Trophoblast cell (in vitro differentiated cells and primary cell): ENCODE data around the gene RSBN1L.

Experiments
- DNase-seq, 2 donors: peaks; one replicate each; pipeline ENCODE4 v3.0.0-alpha.2; 2016
- H2AFZ ChIP-seq: 2 replicates; pipeline ENCODE4 v1.6.1; 2013; ENCODE audit warnings: low read length, moderate library complexity, mild to moderate bottlenecking; ENCODE audit not compliant: insufficient read depth, poor library complexity
- H2AK5ac ChIP-seq: 2 replicates; pipeline ENCODE4 v1.6.1; 2013; ENCODE audit warnings: mild to moderate bottlenecking, low read length
- H2BK120ac ChIP-seq: 2 replicates; pipeline ENCODE4 v1.6.1; 2013; ENCODE audit warnings: low read length, mild to moderate bottlenecking, moderate library complexity; ENCODE audit not compliant: insufficient read depth, poor library complexity
- H2BK12ac ChIP-seq: 2 replicates; pipeline ENCODE4 v1.6.1; 2013; ENCODE audit warnings: mild to moderate bottlenecking, low read length, moderate library complexity
- H2BK5ac ChIP-seq: 2 replicates; pipeline ENCODE4 v1.6.1; 2013; ENCODE audit warnings: low read length, low read depth, moderate library complexity, mild to moderate bottlenecking; ENCODE audit not compliant: poor library complexity
- H3K14ac ChIP-seq: 2 replicates; pipeline ENCODE4 v1.6.1; 2013; ENCODE audit warnings: mild to moderate bottlenecking, low read length
- H3K18ac ChIP-seq: 2 replicates; pipeline ENCODE4 v1.6.1; 2013; ENCODE audit warnings: mild to moderate bottlenecking, low read length
- H3K23ac ChIP-seq: 2 replicates; pipeline ENCODE4 v1.6.1; 2013; ENCODE audit warnings: low read length
- H3K27ac ChIP-seq: 2 replicates; pipeline ENCODE4 v1.5.1; 2013; ENCODE audit warnings: low read depth, mild to moderate bottlenecking, inconsistent platforms, low read length, moderate library complexity
- H3K27me3 ChIP-seq: 2 replicates; pipeline ENCODE4 v1.6.1; 2013; ENCODE audit warnings: inconsistent platforms, mild to moderate bottlenecking, low read length, moderate library complexity; ENCODE audit not compliant: insufficient read depth
- H3K36me3 ChIP-seq, 2 experiments: 1 replicate in 1 of 2; 2 replicates in 1 of 2; pipeline ENCODE4 v1.6.1; 2013; ENCODE audit warnings: low read length in 2 of 2, mild to moderate bottlenecking in 2 of 2, moderate library complexity in 1 of 2; ENCODE audit not compliant: insufficient read depth in 2 of 2, control insufficient read depth in 1 of 2
- H3K4ac ChIP-seq: 2 replicates; pipeline ENCODE4 v1.6.1; 2013; ENCODE audit warnings: low read depth, mild to moderate bottlenecking, low read length, moderate library complexity
- H3K4me1 ChIP-seq, 2 experiments: 1 replicate in 1 of 2; 2 replicates in 1 of 2; pipeline ENCODE4 v1.6.1; 2013; ENCODE audit warnings: low read length in 2 of 2, mild to moderate bottlenecking in 2 of 2, moderate library complexity in 1 of 2; ENCODE audit not compliant: insufficient read depth in 2 of 2, control insufficient read depth in 1 of 2
- H3K4me2 ChIP-seq: 2 replicates; pipeline ENCODE4 v1.6.1; 2013; ENCODE audit warnings: inconsistent platforms, mild to moderate bottlenecking, low read length, moderate library complexity
- H3K4me3 ChIP-seq: 2 replicates; pipeline ENCODE4 v1.5.1; 2013; ENCODE audit warnings: mild to moderate bottlenecking, low read depth, low read length, inconsistent platforms
- H3K79me1 ChIP-seq: one replicate; pipeline ENCODE4 v1.6.1; 2013; ENCODE audit warnings: low read length
- H3K79me2 ChIP-seq: 2 replicates; pipeline ENCODE4 v1.6.1; 2013; ENCODE audit warnings: low read length, mild to moderate bottlenecking; ENCODE audit not compliant: control insufficient read depth, insufficient read depth, poor library complexity
- H3K9ac ChIP-seq: 2 replicates; pipeline ENCODE4 v1.6.1; 2013; ENCODE audit warnings: mild to moderate bottlenecking, low read length
- H3K9me3 ChIP-seq: 2 replicates; pipeline ENCODE4 v1.6.1; 2013; ENCODE audit warnings: low read depth, mild to moderate bottlenecking, control low read depth, inconsistent platforms, low read length; ENCODE audit not compliant: insufficient read depth
- H4K12ac ChIP-seq: 2 replicates; pipeline ENCODE4 v1.6.1; 2013; ENCODE audit warnings: low read depth, mild to moderate bottlenecking, low read length, moderate library complexity
- H4K8ac ChIP-seq: 2 replicates; pipeline ENCODE4 v1.6.1; 2013; ENCODE audit warnings: low read depth, mild to moderate bottlenecking, low read length, moderate library complexity
- H4K91ac ChIP-seq: one replicate; pipeline ENCODE4 v1.6.1; 2013; ENCODE audit warnings: low read depth, mild to moderate bottlenecking, low read length, moderate library complexity
- WGBS: extraction: QIAGEN DNeasy Blood & Tissue Kit; methylation state at CpG from one replicate; pipeline ENCODE4 v1.1.7; 2013; ENCODE audit warnings: missing lambda C conversion rate; ENCODE audit not compliant: insufficient read length, insufficient coverage; ENCODE audit errors: extremely low coverage; 5-methylcytosine and 5-hydroxymethylcytosine counted together

RSBN1L gene

DNA sequence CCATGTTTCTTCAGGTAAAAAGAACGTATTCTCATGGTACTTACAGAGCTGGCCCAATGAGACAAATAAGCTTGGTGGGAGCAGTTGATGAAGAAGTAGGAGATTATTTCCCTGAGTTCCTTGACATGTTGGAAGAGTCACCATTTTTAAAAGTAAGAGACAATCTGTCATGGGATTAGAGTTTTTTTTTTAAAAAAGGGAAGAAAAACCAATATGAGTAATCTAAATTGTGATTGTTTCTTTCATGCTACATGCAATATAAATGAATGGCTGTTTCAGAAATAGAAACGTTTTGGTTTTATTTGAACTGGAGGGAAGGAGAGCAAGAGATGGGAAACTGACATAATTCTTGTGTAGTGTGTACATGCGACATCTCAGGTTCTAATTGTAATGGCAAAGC lies 69.2 kb downstream of the RSBN1L start:
- Histone ChIP-seq H2BK5ac (no peak overlapping the region), H3K4me2 (no peak overlapping the region), H3K79me1 (peaks cover 5% of the 10 kb centered on the region), H3K9ac (no peak overlapping the region), H3K36me3 (peaks cover 2 to 7% of the 10 kb centered on the region in 2 experiments), H3K23ac (no peak overlapping the region), H4K12ac (no peak overlapping the region), H3K4ac (no peak overlapping the region), H3K18ac (no peak overlapping the region), H3K4me3 (no peak overlapping the region), H2AK5ac (no peak overlapping the region), H2BK120ac (no peak overlapping the region), H3K27me3 (no peaks in the 10 kb centered on the region), H3K4me1 (peaks cover 3 to 4% of the 10 kb centered on the region in 2 experiments), H3K79me2 (peaks cover 2% of the 10 kb centered on the region), H2BK12ac (no peak overlapping the region), H3K27ac (no peak overlapping the region), H2AFZ (no peak overlapping the region), H4K91ac (no peak overlapping the region), H4K8ac (no peak overlapping the region), H3K9me3 (no peaks in the 10 kb centered on the region), H3K14ac (no peak overlapping the region)
- DNase-seq = no peak
- WGBS = no CpG with 5 or more reads among the region's 3 CpGs

DNA sequence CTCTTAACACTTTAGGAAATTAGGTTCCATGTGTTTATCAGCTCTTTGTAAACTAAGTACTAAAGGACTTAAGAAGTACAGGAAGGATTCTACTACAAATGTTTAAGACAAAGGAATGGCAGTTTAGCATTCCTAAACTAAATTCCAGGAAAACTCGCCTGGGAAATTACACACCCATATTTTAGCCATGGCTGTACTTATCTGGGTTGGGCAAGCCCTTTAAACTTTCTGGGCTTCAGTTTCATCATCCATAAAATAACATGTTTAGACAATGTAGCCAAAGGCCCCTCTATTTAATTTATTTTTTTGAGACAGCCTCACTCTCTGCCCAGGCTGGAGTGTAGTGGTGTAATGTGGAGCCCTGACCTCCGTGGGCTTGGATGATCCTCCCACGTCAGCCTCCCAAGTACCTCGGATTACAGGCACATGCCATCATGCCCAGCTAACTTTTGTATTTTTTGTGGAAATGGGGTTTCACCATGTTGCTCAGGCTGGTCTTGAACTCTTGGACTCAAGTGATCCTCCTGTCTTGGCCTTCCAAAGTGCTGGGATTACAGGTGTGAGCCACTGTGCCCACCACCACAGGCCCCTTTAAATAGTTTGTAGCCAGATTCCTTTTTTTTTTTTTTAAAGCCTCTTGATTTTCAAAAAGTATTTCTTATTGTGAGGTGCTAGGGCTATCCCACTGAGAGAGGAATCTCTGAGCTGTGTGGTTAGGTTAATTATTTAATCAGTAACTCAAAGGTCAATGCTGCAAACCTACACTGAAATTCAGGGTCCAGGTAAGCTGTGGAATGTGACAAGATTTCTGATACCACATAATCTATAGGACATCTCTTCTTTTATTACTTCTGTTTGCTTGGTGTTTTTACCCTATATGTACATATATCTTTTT lies 69.9 kb downstream of the RSBN1L start:
- Histone ChIP-seq H3K4ac (peak overlapping the region; percentile 58), H3K14ac (no peak overlapping the region), H3K79me2 (peaks cover 2% of the 10 kb centered on the region), H2AK5ac (peak overlapping the region; percentile 15), H3K18ac (peak overlapping the region; percentile 64), H3K4me1 (peaks cover 3 to 4% of the 10 kb centered on the region in 2 experiments), H3K27ac (peak overlapping the region; percentile 44), H3K36me3 (peaks cover 2 to 7% of the 10 kb centered on the region in 2 experiments), H3K9me3 (no peaks in the 10 kb centered on the region), H2AFZ (peak overlapping the region; percentile 45), H2BK5ac (peak overlapping the region; percentile 21), H4K12ac (peak overlapping the region; percentile 80), H3K27me3 (no peaks in the 10 kb centered on the region), H3K9ac (no peak overlapping the region), H3K23ac (no peak overlapping the region), H4K8ac (peak overlapping the region; percentile 48), H2BK120ac (peak overlapping the region; percentile 72), H3K79me1 (peaks cover 5% of the 10 kb centered on the region), H3K4me2 (no peak overlapping the region), H2BK12ac (peak overlapping the region; percentile 61), H3K4me3 (no peak overlapping the region), H4K91ac (peak overlapping the region; percentile 57)
- no CpG with 5 or more reads among the region's 4 CpGs for WGBS
- peak; percentile 23 to 72 for DNase-seq

DNA sequence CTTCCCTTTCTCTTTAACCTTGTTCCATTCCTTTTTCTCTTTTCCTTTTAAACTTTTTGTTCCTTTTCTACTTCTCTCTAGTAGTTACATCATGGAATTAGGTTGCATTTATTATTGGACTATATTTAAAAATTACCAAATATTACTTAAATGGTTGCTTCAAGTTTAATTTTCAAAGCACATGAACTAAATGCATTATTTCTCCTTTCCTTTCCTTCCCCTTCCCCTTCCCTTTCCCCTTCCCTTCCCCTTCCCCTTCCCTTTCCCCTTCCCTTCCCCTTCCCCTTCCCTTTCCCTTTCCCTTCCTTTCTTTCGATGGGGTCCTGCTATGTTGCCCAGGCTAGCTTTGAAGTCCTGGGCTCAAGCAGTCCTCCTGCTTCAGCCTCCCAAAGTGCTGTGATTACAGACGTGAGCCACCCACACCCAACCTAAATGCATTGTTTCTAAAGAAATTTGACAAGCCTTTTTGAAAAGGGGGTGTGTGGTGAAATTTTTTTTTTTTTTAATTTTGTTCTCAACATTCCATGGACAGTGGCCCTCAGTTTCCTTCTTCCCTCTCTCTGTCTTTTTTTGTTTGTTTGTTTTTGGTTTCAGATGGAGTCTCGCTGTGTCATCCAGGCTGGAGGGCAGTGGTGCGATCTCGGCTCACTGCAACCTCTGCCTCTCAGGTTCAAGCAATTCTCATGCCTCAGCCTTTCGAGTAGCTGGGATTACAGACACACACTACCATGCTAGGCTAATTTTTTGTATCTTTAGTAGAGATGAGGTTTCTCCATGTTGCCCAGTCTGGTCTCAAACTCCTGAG lies 70.7 kb downstream of the RSBN1L start:
- H3K79me1 ChIP-seq = peaks cover 5% of the 10 kb centered on the region
- peak overlapping the region; percentile 9 for H2BK12ac ChIP-seq
- H2BK5ac ChIP-seq = no peak overlapping the region
- no peak overlapping the region for H3K14ac ChIP-seq
- H3K27me3 ChIP-seq = no peaks in the 10 kb centered on the region
- no peak overlapping the region for H2AK5ac ChIP-seq
- H3K36me3 ChIP-seq = peaks cover 2 to 7% of the 10 kb centered on the region in 2 experiments
- H3K4me3 ChIP-seq = no peak overlapping the region
- WGBS = no CpG with 5 or more reads among the region's 6 CpGs
- H3K18ac ChIP-seq = no peak overlapping the region
- no peak overlapping the region for H2AFZ ChIP-seq
- no peak overlapping the region for H4K12ac ChIP-seq
- H3K9me3 ChIP-seq = no peaks in the 10 kb centered on the region
- H4K8ac ChIP-seq = no peak overlapping the region
- no peak for DNase-seq
- H3K79me2 ChIP-seq = peaks cover 2% of the 10 kb centered on the region
- no peak overlapping the region for H2BK120ac ChIP-seq
- no peak overlapping the region for H3K23ac ChIP-seq
- no peak overlapping the region for H3K27ac ChIP-seq
- no peak overlapping the region for H3K9ac ChIP-seq
- no peak overlapping the region for H4K91ac ChIP-seq
- H3K4me2 ChIP-seq = no peak overlapping the region
- no peak overlapping the region for H3K4ac ChIP-seq
- H3K4me1 ChIP-seq = peaks cover 3 to 4% of the 10 kb centered on the region in 2 experiments

DNA sequence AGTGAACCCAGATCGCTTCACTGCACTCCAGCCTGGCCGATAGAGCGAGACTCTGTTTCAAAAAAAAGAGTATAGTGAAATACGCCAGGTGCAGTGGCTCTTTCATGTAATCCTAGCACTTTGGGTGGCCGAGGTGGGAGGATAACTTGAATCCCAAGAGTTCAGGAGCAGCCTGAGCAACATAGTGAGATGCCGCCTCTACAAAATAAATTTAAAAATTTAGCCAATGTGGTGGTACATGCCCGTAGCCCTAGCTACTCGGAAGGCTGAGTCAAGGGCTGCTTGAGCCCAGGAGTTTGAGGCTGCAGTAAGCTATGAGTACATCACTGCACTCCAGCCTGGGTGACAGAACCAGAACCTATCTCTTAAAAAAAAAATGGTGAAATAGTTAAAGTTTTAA lies 74.1 kb downstream of the RSBN1L start:
- Histone ChIP-seq H3K79me1 (peaks cover 5% of the 10 kb centered on the region), H3K14ac (no peak overlapping the region), H3K27me3 (no peaks in the 10 kb centered on the region), H3K4me2 (no peak overlapping the region), H3K79me2 (peaks cover 2% of the 10 kb centered on the region), H4K8ac (no peak overlapping the region), H3K23ac (no peak overlapping the region), H2BK120ac (no peak overlapping the region), H4K91ac (peak overlapping the region; percentile 14), H3K9me3 (no peaks in the 10 kb centered on the region), H3K4me3 (no peak overlapping the region), H3K4ac (no peak overlapping the region), H2BK12ac (no peak overlapping the region), H3K27ac (no peak overlapping the region), H3K18ac (no peak overlapping the region), H2BK5ac (no peak overlapping the region), H3K4me1 (peaks cover 3 to 4% of the 10 kb centered on the region in 2 experiments), H2AK5ac (no peak overlapping the region), H3K36me3 (peaks cover 4 to 15% of the 10 kb centered on the region in 2 experiments), H4K12ac (no peak overlapping the region), H2AFZ (no peak overlapping the region), H3K9ac (no peak overlapping the region)
- no CpG with 5 or more reads among the region's 8 CpGs for WGBS
- DNase-seq = peak; percentile 59 to 71
